Hepatocyte (in vitro differentiated cells): ENCODE measurements around the gene AP2A1. TPM values are rescaled to one million over a fixed set of nuclear protein-coding genes. Genes with fewer than 3 reads are reported as not detected.
A peak's percentile ranks its signal among the peaks of the same experiment; 100 is the strongest.

Source experiments
- DNase-seq: peaks from one replicate; pipeline ENCODE4 v3.0.0-alpha.2; 2016; ENCODE audit warnings: low spot score
- H2AFZ ChIP-seq: fragments of 200-600 bp; sonication (generic); 2 replicates; pipeline ENCODE4 v1.6.0; 2016; ENCODE audit warnings: antibody characterized with exemption, mild to moderate bottlenecking
- H3K27ac ChIP-seq: fragments of 200-600 bp; sonication (generic); 2 replicates; pipeline ENCODE4 v1.5.1; 2016; ENCODE audit warnings: mild to moderate bottlenecking
- H3K27me3 ChIP-seq: fragments of 200-600 bp; sonication (generic); 2 replicates; pipeline ENCODE4 v1.6.1; 2016
- H3K36me3 ChIP-seq: fragments of 200-600 bp; sonication (generic); replicated peaks from 2 replicates; pipeline ENCODE4 v1.5.1; 2016; ENCODE audit warnings: low read depth; ENCODE audit not compliant: insufficient read depth
- H3K4me1 ChIP-seq: fragments of 200-600 bp; sonication (generic); 2 replicates; pipeline ENCODE4 v1.5.1; 2016; ENCODE audit warnings: mild to moderate bottlenecking, moderate library complexity; ENCODE audit not compliant: insufficient read depth
- H3K4me2 ChIP-seq: fragments of 200-600 bp; sonication (generic); 2 replicates; pipeline ENCODE4 v1.6.0; 2016
- H3K4me3 ChIP-seq: fragments of 200-600 bp; sonication (generic); 2 replicates; pipeline ENCODE4 v1.5.1; 2016; ENCODE audit warnings: mild to moderate bottlenecking
- H3K79me2 ChIP-seq: fragments of 200-600 bp; sonication (generic); 2 replicates; pipeline ENCODE4 v1.6.0; 2017; ENCODE audit warnings: mild to moderate bottlenecking
- H3K9me2 ChIP-seq: fragments of 200-600 bp; sonication (generic); replicated peaks from 2 replicates; pipeline ENCODE4 v1.6.0; 2017; ENCODE audit warnings: mild to moderate bottlenecking; ENCODE audit not compliant: insufficient read depth
- H3K9me3 ChIP-seq: fragments of 200-600 bp; sonication (generic); 2 replicates; pipeline ENCODE4 v1.5.1; 2016; ENCODE audit warnings: low read depth, mild to moderate bottlenecking
- H4K20me1 ChIP-seq: fragments of 200-600 bp; sonication (generic); 2 replicates; pipeline ENCODE4 v1.6.0; 2016; ENCODE audit warnings: mild to moderate bottlenecking; ENCODE audit not compliant: insufficient read depth, poor library complexity, severe bottlenecking
- EZH2 ChIP-seq: fragments of 200-600 bp; sonication (generic); IDR thresholded peaks from 2 replicates; pipeline ENCODE4 v1.6.1; 2016; ENCODE audit warnings: antibody characterized with exemption, mild to moderate bottlenecking, borderline replicate concordance
- EZH2phosphoT487 ChIP-seq: fragments of 200-600 bp; sonication (generic); IDR thresholded peaks from one replicate; pipeline ENCODE4 v1.6.1; 2018; ENCODE audit warnings: antibody characterized with exemption, mild to moderate bottlenecking, low read depth, moderate library complexity; ENCODE audit not compliant: unreplicated experiment, severe bottlenecking
- WGBS: methylation state at CpG from one replicate; pipeline ENCODE4 v1.1.6; 2016; ENCODE audit warnings: low lambda C conversion rate; ENCODE audit errors: missing lambda C conversion rate; 5-methylcytosine and 5-hydroxymethylcytosine counted together
- polyA plus RNA-seq: library from polyadenylated mRNA; unstranded; fragments of >200 nt; fragmentation: Nextera tagmentation; extraction: Ambion mirVana; gene quantifications from 2 replicates; pipeline ENCODE4 v1.2.1, GENCODE V29; 2016
- total RNA-seq: library from RNA; depleted of rRNA; stranded (reverse); fragments of >200 nt; gene quantifications from 2 replicates; pipeline ENCODE4 v1.2.3, GENCODE V29; 2014
- TF ChIP-seq, protein P1 (sequence below): fragments of 200-600 bp; sonication (generic); IDR thresholded peaks from 2 replicates; pipeline ENCODE4 v1.5.1; 2016; ENCODE audit warnings: antibody characterized with exemption, mild to moderate bottlenecking; ENCODE audit not compliant: poor library complexity

AP2A1 gene
- total and polyA plus RNA-seq, 2 experiments from 2014 or later, result 62.1 to 64.8 TPM

DNA sequence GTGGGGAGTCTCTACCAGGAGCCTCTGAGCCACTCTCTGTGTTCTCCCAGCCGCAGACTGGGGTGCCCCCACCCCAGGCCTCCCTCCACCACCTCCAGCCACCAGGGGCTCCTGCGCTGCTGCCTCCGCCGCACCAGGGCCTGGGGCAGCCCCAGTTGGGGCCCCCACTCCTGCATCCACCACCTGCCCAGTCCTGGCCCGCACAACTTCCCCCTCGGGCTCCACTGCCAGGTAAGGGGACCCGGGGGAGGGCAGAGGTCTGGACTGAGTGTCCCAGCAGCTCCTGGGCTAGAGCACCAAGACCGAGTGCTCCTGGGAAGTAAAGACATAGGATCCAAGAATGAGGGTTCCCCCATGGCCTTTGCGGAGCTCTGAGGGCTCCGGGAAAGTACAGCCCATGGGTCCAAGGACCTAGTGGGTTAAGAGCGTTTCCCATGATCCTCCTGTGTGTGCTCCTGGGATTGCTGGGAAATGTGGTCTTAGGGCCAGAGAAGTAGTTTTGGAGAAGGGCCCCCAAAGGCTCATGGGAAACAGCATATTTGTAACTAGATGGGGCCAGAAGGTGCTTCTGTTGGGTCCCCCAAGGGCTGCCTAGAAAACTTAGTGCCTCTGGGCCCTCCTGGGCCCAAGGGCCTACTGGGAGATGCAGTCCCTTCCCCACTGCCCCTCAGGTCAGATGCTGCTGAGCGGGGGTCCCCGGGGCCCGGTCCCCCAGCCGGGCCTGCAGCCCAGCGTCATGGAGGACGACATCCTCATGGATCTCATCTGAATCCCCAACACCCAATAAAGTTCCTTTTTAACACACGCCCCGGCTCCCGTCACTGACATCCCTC is 69.6 kb downstream of the AP2A1 start:
- H3K9me3 ChIP-seq, result no peaks in the 10 kb centered on the region
- H4K20me1 ChIP-seq, result no peaks in the 10 kb centered on the region
- H3K27me3 ChIP-seq, result no peaks in the 10 kb centered on the region
- 93% methylated on average over 16 of the region's 20 CpGs for WGBS
- no peak for DNase-seq
- H2AFZ ChIP-seq, result no peak overlapping the region
- H3K79me2 ChIP-seq, result no peaks in the 10 kb centered on the region
- H3K4me3 ChIP-seq, result no peak overlapping the region
- no peaks in the 10 kb centered on the region for H3K9me2 ChIP-seq
- TF ChIP-seq EZH2, result no peak
- TF ChIP-seq, protein P1, sequence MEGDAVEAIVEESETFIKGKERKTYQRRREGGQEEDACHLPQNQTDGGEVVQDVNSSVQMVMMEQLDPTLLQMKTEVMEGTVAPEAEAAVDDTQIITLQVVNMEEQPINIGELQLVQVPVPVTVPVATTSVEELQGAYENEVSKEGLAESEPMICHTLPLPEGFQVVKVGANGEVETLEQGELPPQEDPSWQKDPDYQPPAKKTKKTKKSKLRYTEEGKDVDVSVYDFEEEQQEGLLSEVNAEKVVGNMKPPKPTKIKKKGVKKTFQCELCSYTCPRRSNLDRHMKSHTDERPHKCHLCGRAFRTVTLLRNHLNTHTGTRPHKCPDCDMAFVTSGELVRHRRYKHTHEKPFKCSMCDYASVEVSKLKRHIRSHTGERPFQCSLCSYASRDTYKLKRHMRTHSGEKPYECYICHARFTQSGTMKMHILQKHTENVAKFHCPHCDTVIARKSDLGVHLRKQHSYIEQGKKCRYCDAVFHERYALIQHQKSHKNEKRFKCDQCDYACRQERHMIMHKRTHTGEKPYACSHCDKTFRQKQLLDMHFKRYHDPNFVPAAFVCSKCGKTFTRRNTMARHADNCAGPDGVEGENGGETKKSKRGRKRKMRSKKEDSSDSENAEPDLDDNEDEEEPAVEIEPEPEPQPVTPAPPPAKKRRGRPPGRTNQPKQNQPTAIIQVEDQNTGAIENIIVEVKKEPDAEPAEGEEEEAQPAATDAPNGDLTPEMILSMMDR, result no peak
- TF ChIP-seq EZH2phosphoT487, result no peak
- no peak overlapping the region for H3K4me2 ChIP-seq
- no peaks in the 10 kb centered on the region for H3K36me3 ChIP-seq
- H3K27ac ChIP-seq, result no peak overlapping the region
- H3K4me1 ChIP-seq, result no peaks in the 10 kb centered on the region

DNA sequence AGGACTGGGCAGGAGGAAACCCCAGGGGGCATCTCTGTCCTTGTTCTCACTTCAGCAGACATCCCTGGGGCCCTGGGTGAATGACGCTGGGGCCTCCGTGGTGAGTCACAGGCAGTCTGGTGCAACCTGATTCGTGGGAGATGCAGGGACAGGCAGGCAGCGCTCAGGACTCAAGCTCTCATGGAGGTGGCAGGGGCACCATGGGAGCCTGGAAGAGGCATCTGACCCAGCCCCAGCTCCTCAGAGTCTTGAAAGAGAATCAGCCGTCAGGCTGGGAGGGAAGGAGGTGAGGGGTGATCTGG is 70.2 kb downstream of the AP2A1 start:
- H3K9me2 ChIP-seq, result no peaks in the 10 kb centered on the region
- H3K27me3 ChIP-seq, result no peaks in the 10 kb centered on the region
- H3K4me3 ChIP-seq, result no peak overlapping the region
- H3K36me3 ChIP-seq, result no peaks in the 10 kb centered on the region
- WGBS, result 81% methylated on average over 5 of the region's 5 CpGs
- no peak overlapping the region for H2AFZ ChIP-seq
- H3K4me1 ChIP-seq, result no peaks in the 10 kb centered on the region
- no peak overlapping the region for H3K4me2 ChIP-seq
- no peaks in the 10 kb centered on the region for H3K9me3 ChIP-seq
- TF ChIP-seq, protein P1, result no peak
- TF ChIP-seq EZH2 (no peak), EZH2phosphoT487 (no peak)
- no peaks in the 10 kb centered on the region for H3K79me2 ChIP-seq
- no peaks in the 10 kb centered on the region for H4K20me1 ChIP-seq
- DNase-seq, result peak; percentile 7
- H3K27ac ChIP-seq, result no peak overlapping the region

DNA sequence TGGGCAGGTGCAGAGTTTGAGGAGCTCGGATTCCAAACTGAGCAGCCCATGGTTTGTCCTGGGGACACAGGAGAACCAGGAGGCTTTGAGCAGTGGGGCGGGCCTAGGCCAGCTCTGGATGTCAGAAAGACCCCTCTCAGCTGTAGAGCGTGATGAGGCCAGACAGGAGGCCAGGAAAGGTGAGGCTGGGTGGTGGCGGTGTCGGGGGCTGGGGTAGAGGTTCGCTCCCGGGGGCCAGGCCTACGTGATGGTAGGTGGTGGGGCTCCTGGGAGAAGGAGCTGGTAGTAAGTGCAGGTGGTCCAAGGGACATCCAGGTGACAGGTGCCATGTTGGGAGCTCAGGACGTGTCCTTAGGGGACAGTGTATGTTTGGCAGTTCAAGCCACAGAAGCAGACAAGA is 70.6 kb downstream of the AP2A1 start:
- WGBS, result 100% methylated on average over 9 of the region's 9 CpGs
- Histone ChIP-seq H4K20me1 (no peaks in the 10 kb centered on the region), H3K9me2 (no peaks in the 10 kb centered on the region), H3K4me3 (no peak overlapping the region), H3K27ac (no peak overlapping the region), H3K27me3 (no peaks in the 10 kb centered on the region), H3K79me2 (no peaks in the 10 kb centered on the region), H2AFZ (no peak overlapping the region), H3K9me3 (no peaks in the 10 kb centered on the region), H3K4me2 (no peak overlapping the region), H3K36me3 (no peaks in the 10 kb centered on the region), H3K4me1 (no peaks in the 10 kb centered on the region)
- TF ChIP-seq EZH2, result no peak
- TF ChIP-seq, protein P1, result no peak
- TF ChIP-seq EZH2phosphoT487, result no peak
- DNase-seq, result no peak
